Neuronal stem cell (in vitro differentiated cells): ENCODE measurements around the gene NRN1.

Experiments used
- DNase-seq: peaks from one replicate; pipeline ENCODE4 v3.0.0-alpha.2; 2013; ENCODE audit warnings: low spot score
- H2AFZ ChIP-seq: one replicate; pipeline ENCODE4 v1.6.1; 2013; ENCODE audit warnings: mild to moderate bottlenecking, low read length, inconsistent platforms
- H2AK5ac ChIP-seq: 2 replicates; pipeline ENCODE4 v1.6.1; 2013; ENCODE audit warnings: low read depth, mild to moderate bottlenecking, inconsistent platforms, low read length, moderate library complexity, mixed read lengths
- H2BK120ac ChIP-seq: 2 replicates; pipeline ENCODE4 v1.6.1; 2013; ENCODE audit warnings: low read depth, mild to moderate bottlenecking, inconsistent platforms, low read length, moderate library complexity, mixed read lengths
- H2BK12ac ChIP-seq: one replicate; pipeline ENCODE4 v1.6.1; 2013; ENCODE audit warnings: low read length, inconsistent platforms
- H2BK15ac ChIP-seq: 2 replicates; pipeline ENCODE4 v1.6.1; 2013; ENCODE audit warnings: mild to moderate bottlenecking, low read length, inconsistent platforms, mixed read lengths
- H2BK5ac ChIP-seq: one replicate; pipeline ENCODE4 v1.6.1; 2013; ENCODE audit warnings: inconsistent platforms, mild to moderate bottlenecking, low read length, moderate library complexity
- H3K14ac ChIP-seq: one replicate; pipeline ENCODE4 v1.6.1; 2013; ENCODE audit warnings: low read length, inconsistent platforms
- H3K18ac ChIP-seq: 2 replicates; pipeline ENCODE4 v1.6.1; 2013; ENCODE audit warnings: low read length, inconsistent platforms
- H3K23ac ChIP-seq: 2 replicates; pipeline ENCODE4 v1.6.1; 2013; ENCODE audit warnings: low read depth, mild to moderate bottlenecking, mixed read lengths, low read length, inconsistent platforms; ENCODE audit not compliant: poor library complexity
- H3K27ac ChIP-seq: replicated peaks from 3 replicates; pipeline ENCODE4 v1.5.1; 2013; ENCODE audit warnings: low read length, inconsistent platforms
- H3K27me3 ChIP-seq, 3 experiments: 2 replicates each; pipeline ENCODE4 v1.6.1; 2013; ENCODE audit warnings: low read length in 3 of 3, mild to moderate bottlenecking in 2 of 3, inconsistent platforms in 1 of 3, low read depth in 1 of 3, mixed read lengths in 1 of 3, moderate library complexity in 1 of 3; ENCODE audit not compliant: control insufficient read depth in 3 of 3, insufficient read depth in 3 of 3
- H3K36me3 ChIP-seq, 2 donors: replicated peaks in 1 of 2; 2 replicates each; pipeline ENCODE4 v1.6.1; 2013; ENCODE audit warnings: low read length in 2 of 2; ENCODE audit not compliant: control insufficient read depth in 2 of 2, insufficient read depth in 2 of 2
- H3K4ac ChIP-seq: 2 replicates; pipeline ENCODE4 v1.6.1; 2013; ENCODE audit warnings: inconsistent platforms, mild to moderate bottlenecking, low read length, moderate library complexity
- H3K4me1 ChIP-seq, 2 donors: 1 replicate in 1 of 2; 2 replicates in 1 of 2; pipeline ENCODE4 v1.6.1; 2013; ENCODE audit warnings: low read length in 2 of 2, low read depth in 1 of 2; ENCODE audit not compliant: control insufficient read depth in 2 of 2, insufficient read depth in 1 of 2
- H3K4me2 ChIP-seq: one replicate; pipeline ENCODE4 v1.6.1; 2013; ENCODE audit warnings: mild to moderate bottlenecking, low read length, inconsistent platforms; ENCODE audit not compliant: insufficient read depth, poor library complexity, severe bottlenecking
- H3K4me3 ChIP-seq, 2 donors: 2 replicates each; pipeline ENCODE4 v1.5.1; 2013; ENCODE audit warnings: low read length in 2 of 2, mild to moderate bottlenecking in 2 of 2, inconsistent platforms in 1 of 2, moderate library complexity in 1 of 2
- H3K79me1 ChIP-seq: one replicate; pipeline ENCODE4 v1.6.1; 2013; ENCODE audit warnings: low read depth, mild to moderate bottlenecking, inconsistent platforms, low read length, moderate library complexity
- H3K9ac ChIP-seq: one replicate; pipeline ENCODE4 v1.6.1; 2013; ENCODE audit warnings: mild to moderate bottlenecking, low read depth, low read length, inconsistent platforms; ENCODE audit not compliant: poor library complexity
- H3K9me3 ChIP-seq, 2 donors: replicated peaks in 1 of 2; 2 replicates each; pipeline versions ENCODE3 to v1.6.1; 2013; ENCODE audit warnings: low read length in 2 of 2, mild to moderate bottlenecking in 2 of 2, inconsistent platforms in 1 of 2, low read depth in 1 of 2, mixed read lengths in 1 of 2, moderate library complexity in 1 of 2; ENCODE audit not compliant: control insufficient read depth in 2 of 2, insufficient read depth in 1 of 2
- H4K8ac ChIP-seq: one replicate; pipeline ENCODE4 v1.6.1; 2013; ENCODE audit warnings: low read depth, mild to moderate bottlenecking, inconsistent platforms, low read length, moderate library complexity
- H4K91ac ChIP-seq: one replicate; pipeline ENCODE4 v1.6.1; 2013; ENCODE audit warnings: low read length, low read depth, mild to moderate bottlenecking, inconsistent platforms; ENCODE audit not compliant: poor library complexity
- WGBS, 2 donors: extraction: QIAGEN DNeasy Blood & Tissue Kit; methylation state at CpG; one replicate each; pipeline ENCODE4 v1.1.7; 2013; ENCODE audit warnings: missing lambda C conversion rate in 2 of 2, mixed read lengths in 1 of 2; ENCODE audit not compliant: insufficient read length in 2 of 2, insufficient replicate concordance in 1 of 2; ENCODE audit errors: extremely low coverage in 2 of 2; 5-methylcytosine and 5-hydroxymethylcytosine counted together

NRN1 gene

GRCh38 chr6:5994234-5994998 lies 12.3 kb downstream of the NRN1 start:
- no peaks in the 10 kb centered on the region for H3K79me1 ChIP-seq
- H3K36me3 ChIP-seq = no peaks in the 10 kb centered on the region
- H2BK120ac ChIP-seq = no peak overlapping the region
- no peak overlapping the region for H3K9ac ChIP-seq
- no CpG with 5 or more reads among the region's 38 CpGs for WGBS, 2 donors
- no peak overlapping the region for H4K8ac ChIP-seq
- H2AFZ ChIP-seq = no peak overlapping the region
- H3K4me3 ChIP-seq = peak overlapping the region in 1 of 2 donors; percentile 7
- no peak overlapping the region for H2BK5ac ChIP-seq
- peaks cover 0 to 8% of the 10 kb centered on the region in 2 donors for H3K9me3 ChIP-seq
- no peak overlapping the region for H3K23ac ChIP-seq
- no peak for DNase-seq
- H2BK15ac ChIP-seq = peak overlapping the region; percentile 16
- no peak overlapping the region for H3K27ac ChIP-seq
- H3K27me3 ChIP-seq = peaks cover 23 to 97% (median 54%) of the 10 kb centered on the region in 3 experiments
- H3K4ac ChIP-seq = no peak overlapping the region
- H2BK12ac ChIP-seq = peak overlapping the region; percentile 67
- peak overlapping the region; percentile 50 for H3K4me2 ChIP-seq
- H3K4me1 ChIP-seq = peaks cover 6 to 18% of the 10 kb centered on the region in 2 donors
- H3K14ac ChIP-seq = no peak overlapping the region
- no peak overlapping the region for H2AK5ac ChIP-seq
- H4K91ac ChIP-seq = no peak overlapping the region
- H3K18ac ChIP-seq = peak overlapping the region; percentile 90

- Histone ChIP-seq H3K4me1 (peaks cover 3 to 16% of the 10 kb centered on the region in 2 donors), H3K36me3 (no peaks in the 10 kb centered on the region), H2BK5ac (no peak overlapping the region), H2AFZ (no peak overlapping the region), H3K9ac (no peak overlapping the region), H3K18ac (no peak overlapping the region), H3K4me3 (no peak overlapping the region), H3K14ac (no peak overlapping the region), H4K91ac (no peak overlapping the region), H3K79me1 (no peaks in the 10 kb centered on the region), H4K8ac (no peak overlapping the region), H2BK15ac (no peak overlapping the region), H3K4ac (no peak overlapping the region), H3K23ac (peak overlapping the region; percentile 12), H3K4me2 (no peak overlapping the region), H3K27ac (no peak overlapping the region), H2BK120ac (no peak overlapping the region), H2BK12ac (peak overlapping the region; percentile 84), H3K27me3 (peaks cover 15 to 81% (median 38%) of the 10 kb centered on the region in 3 experiments), H2AK5ac (no peak overlapping the region), H3K9me3 (peaks cover 0 to 8% of the 10 kb centered on the region in 2 donors)
- no peak for DNase-seq
- WGBS, 2 donors = no CpG with 5 or more reads among the region's 10 CpGs
Measured at GRCh38 chr6:5992551-5993225, 14.0 kb downstream of the NRN1 start.

DNA sequence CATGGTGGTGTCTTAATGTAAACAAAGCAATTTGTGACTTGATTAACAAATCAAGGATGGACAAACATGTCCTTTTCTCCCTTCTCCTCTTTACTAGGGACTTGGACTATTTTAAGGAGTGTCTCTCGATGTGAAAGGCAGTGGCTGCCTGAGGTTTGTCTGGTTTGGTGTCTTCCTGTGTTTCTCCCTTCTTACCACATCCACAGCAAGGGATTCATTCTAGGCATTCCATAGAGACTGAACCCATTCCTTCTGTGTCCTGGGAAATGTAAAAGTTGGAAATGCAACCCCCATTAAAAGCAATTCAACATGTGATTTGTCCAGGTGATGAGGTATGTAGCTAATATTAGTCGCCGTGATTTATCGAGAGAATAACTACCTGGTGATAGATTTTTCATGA lies 15.9 kb downstream of the NRN1 start:
- no peak overlapping the region for H3K27ac ChIP-seq

GRCh38 chr6:5989141-5989723 lies 17.5 kb downstream of the NRN1 start:
- Histone ChIP-seq H3K27me3 (peaks cover under 1 to 55% (median 17%) of the 10 kb centered on the region in 3 experiments), H2BK120ac (no peak overlapping the region)
- WGBS, 2 donors = no CpG with 5 or more reads among the region's 5 CpGs

More for the DNA sequence above, 15.9 kb downstream of the NRN1 start:
- H4K91ac ChIP-seq = no peak overlapping the region
- H3K9ac ChIP-seq = no peak overlapping the region
- no peaks in the 10 kb centered on the region for H3K36me3 ChIP-seq
- no peak overlapping the region for H3K23ac ChIP-seq
- H3K4me2 ChIP-seq = no peak overlapping the region
- no peak overlapping the region for H2BK12ac ChIP-seq
- no CpG with 5 or more reads among the region's 4 CpGs for WGBS, 2 donors
- no peak overlapping the region for H2BK15ac ChIP-seq
- H2BK5ac ChIP-seq = no peak overlapping the region
- no peak overlapping the region for H2BK120ac ChIP-seq
- H3K27me3 ChIP-seq = peaks cover 15 to 64% (median 32%) of the 10 kb centered on the region in 3 experiments
- peaks cover under 1 to 14% of the 10 kb centered on the region in 2 donors for H3K4me1 ChIP-seq
- H4K8ac ChIP-seq = no peak overlapping the region
- no peak overlapping the region for H3K14ac ChIP-seq
- no peak overlapping the region for H2AK5ac ChIP-seq
- no peak overlapping the region for H3K4ac ChIP-seq
- H3K4me3 ChIP-seq = no peak overlapping the region
- H3K18ac ChIP-seq = no peak overlapping the region
- no peaks in the 10 kb centered on the region for H3K79me1 ChIP-seq
- no peak overlapping the region for H2AFZ ChIP-seq
- H3K9me3 ChIP-seq = peaks cover 0 to 5% of the 10 kb centered on the region in 2 donors
- no peak for DNase-seq

More at GRCh38 chr6:5989141-5989723, 17.5 kb downstream of the NRN1 start:
- Histone ChIP-seq H2BK12ac (no peak overlapping the region), H2AFZ (no peak overlapping the region), H4K8ac (no peak overlapping the region), H3K79me1 (no peaks in the 10 kb centered on the region), H3K9me3 (no peaks in the 10 kb centered on the region), H3K14ac (no peak overlapping the region), H3K23ac (no peak overlapping the region), H3K4me3 (no peak overlapping the region), H3K9ac (no peak overlapping the region), H3K27ac (no peak overlapping the region), H2AK5ac (no peak overlapping the region), H3K4ac (no peak overlapping the region), H2BK5ac (no peak overlapping the region), H4K91ac (no peak overlapping the region), H3K4me2 (no peak overlapping the region), H3K36me3 (no peaks in the 10 kb centered on the region), H2BK15ac (no peak overlapping the region), H3K18ac (no peak overlapping the region), H3K4me1 (peaks cover 0 to 5% of the 10 kb centered on the region in 2 donors)
- DNase-seq = no peak
